Measurements from ENCODE around the gene IL1RL1.
"Not testable (repeated sequence)": the region's sequence is repeated elsewhere in the genome, so short reads cannot be mapped to it uniquely, and the experiment has no call there.

Gene IL1RL1

DNA sequence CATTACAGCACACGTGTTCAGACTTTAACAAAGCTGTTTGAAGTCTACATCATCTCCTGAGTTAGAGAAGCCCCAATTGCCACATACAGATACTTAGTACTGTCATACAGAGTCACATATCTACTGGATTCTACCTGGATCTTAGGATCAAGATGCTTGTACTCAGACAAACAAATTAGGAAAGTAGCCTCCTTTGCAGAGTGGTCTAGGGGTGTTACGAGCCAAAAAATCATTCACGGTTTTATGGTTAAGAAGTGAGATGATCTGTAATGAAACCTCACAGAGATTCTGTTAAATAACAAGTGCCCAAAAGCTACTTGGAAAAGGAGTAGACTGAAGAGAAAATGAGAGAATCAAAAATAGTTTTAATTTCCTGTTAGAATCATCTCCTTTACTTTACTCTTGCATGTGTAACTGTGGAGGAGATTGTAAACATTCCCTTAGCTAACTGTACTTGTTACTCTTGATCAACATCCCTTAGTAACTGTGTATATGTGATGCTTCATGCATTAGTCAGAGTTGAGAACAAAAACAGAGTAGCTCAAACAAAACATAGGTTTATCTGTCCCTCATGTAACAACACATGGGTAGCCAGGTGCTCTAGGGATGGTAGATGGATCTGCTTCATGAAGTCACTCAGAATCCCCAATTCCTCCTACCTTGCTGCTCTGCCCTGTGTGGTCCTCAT lies 16.4 kb upstream of the IL1RL1 start:
- peak; percentile 34 for DNase-seq (ENCODE audit: low read depth)

DNA sequence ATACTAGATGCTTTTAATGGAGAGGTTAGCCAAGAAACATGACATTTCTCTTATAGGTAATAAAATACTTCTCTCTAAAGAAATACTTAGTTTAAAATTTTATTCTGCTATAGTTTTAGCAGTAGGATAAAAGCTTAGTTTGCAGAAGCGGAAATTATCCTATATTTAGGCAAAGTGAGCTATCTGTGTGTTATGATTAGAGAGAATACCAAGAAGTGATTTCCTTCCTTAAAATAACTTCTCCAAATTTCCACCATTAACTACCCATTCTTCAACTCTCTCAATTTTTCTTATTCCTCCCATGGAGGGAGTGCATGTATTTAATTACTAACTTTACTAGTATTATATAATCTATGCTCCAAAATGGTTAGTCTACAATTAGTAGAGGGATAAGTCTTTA lies 15.8 kb upstream of the IL1RL1 start:
- DNase-seq (ENCODE audit: low read depth) = no peak

GRCh38 chr2:102296449-102296848 lies 14.9 kb upstream of the IL1RL1 start:
- DNase-seq (ENCODE audit: low read depth) = no peak

DNA sequence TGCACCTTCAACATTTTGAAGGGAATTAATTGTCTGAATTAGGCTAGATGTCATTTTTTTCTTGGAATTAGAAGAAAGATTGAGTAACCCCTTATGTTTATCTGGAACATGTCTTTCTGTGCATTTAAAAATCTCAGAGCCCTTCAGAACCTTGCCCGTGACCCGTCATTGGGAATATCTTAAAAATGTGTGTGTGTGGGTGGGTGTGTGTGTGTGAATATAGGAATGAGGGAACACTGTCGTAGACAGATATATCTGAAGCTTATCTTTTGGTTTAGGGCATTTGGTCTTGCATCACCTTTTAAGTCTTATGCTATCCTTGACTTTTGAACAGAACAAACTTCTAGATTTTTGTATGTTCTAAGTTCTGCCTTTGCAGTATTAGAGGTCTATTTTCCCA lies 13.5 kb upstream of the IL1RL1 start:
- no peak for DNase-seq (ENCODE audit: low read depth)

DNA sequence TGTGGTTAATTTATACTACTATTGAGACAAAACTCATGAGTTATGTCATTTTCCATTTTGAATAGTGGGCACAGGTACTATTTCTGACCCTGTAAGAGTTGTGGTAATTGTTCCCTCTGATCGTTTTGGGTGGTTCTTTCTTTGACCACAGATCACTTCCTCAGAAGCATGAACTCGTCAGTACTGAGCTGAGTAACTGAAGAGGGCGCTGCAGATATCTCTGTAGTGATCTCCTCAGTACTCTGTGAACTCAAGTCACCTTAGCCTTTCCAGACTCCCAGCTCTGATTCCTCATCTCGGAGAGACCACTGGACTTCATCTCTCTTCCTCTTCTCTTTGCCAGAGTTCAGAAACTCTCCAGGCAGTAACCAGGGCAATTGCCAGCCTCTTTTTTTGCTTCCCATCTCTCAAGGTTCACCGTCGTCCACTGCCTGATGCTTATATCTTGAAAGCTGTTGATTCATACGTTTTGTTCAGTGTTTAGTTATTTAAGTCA lies 9.4 kb upstream of the IL1RL1 start:
- DNase-seq (ENCODE audit: low read depth) = no peak

- DNase-seq (ENCODE audit: low read depth) = no peak
Observed at GRCh38 chr2:102302458-102302857, 8.9 kb upstream of the IL1RL1 start.

DNA sequence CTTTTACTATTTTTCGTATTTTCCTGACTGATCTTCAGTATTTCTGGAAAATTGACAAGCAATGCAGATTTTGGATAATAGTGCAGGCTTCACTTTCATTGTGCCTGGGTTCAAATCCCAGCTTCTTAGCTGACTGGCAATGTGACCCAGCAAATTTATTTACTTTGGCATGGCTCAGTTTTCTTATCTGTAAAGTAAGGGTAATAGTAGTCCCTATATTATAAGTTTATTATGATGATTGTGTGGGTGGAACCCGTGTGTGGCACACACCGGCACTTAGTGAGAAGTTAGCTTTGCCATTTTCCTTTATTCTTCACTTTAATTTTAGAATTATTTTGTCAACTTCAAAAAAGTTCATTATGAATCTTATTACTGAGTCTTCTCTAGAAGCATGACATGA lies 7.8 kb upstream of the IL1RL1 start:
- DNase-seq (ENCODE audit: low read depth) = no peak

DNA sequence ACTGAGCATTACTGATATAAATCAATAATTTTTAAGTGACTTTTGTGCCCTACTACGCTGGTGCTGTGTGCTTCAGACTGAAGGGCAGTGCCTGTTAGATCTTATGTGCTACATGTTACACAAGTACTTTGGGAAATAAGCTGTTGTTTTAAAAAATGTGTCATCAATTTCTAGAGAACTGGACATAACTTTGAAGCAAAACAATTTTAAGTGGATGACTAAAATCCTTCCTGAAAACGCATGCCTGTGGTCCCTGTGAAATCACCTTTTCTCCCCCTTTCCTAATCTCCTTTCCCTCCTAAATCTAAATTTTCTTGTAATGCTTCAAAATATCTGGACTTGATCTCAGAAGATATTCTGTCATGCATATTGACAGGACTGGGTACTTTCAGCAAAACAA lies 7.1 kb upstream of the IL1RL1 start:
- DNase-seq (ENCODE audit: low read depth) = peak; percentile 23

- no peak for DNase-seq (ENCODE audit: low read depth)
Observed at GRCh38 chr2:102304711-102305611, 6.4 kb upstream of the IL1RL1 start.

- DNase-seq (ENCODE audit: low read depth) = no peak
Observed at GRCh38 chr2:102306125-102306524, 5.2 kb upstream of the IL1RL1 start.

- no peak for DNase-seq (ENCODE audit: low read depth)
Observed at GRCh38 chr2:102313025-102313424, 1.7 kb downstream of the IL1RL1 start.

- no peak for DNase-seq (ENCODE audit: low read depth)
Observed at GRCh38 chr2:102313471-102313870, 2.1 kb downstream of the IL1RL1 start.

DNA sequence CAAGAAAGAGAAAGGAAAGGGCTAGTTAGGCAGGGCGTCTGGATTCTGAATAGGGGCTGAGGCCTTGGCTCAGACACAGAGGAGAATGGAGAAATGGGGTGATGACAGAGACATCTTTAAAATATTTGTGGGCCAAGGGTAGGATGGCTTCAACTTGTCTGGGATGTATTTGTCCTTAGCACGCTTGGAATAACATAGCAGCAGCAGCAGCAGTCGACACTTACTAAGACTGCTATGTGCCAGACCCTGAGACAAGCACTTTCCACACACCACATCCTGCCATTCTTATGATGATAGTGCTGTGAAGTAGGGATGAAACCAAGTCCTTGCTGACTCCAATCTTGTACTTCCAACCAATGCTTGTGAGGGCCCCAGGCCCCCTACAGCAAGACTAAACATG lies 2.6 kb downstream of the IL1RL1 start:
- no peak for DNase-seq (ENCODE audit: low read depth)

GRCh38 chr2:102315921-102316320 lies 4.6 kb downstream of the IL1RL1 start:
- DNase-seq (ENCODE audit: low read depth) = no peak

DNA sequence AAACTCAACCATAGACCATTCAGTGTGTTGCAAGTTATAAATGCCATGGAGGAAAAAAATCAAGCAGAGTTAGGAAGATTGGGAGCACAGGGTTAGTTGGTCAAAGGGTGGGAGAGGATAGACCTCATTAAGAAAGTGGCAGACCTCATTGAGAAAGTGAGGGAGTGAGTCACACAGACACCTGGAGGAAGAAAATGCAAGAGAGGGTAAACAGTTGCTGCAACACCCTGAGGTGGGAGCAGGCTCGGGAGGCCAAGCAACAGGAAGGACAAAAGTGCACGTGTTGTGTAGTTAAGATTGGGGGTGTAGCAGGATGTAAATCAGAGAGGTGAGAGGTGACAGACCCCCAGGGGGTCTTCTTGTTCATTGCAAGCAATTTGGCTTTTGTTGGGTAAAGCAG lies 6.4 kb downstream of the IL1RL1 start:
- DNase-seq (ENCODE audit: low read depth) = no peak

- DNase-seq (ENCODE audit: low read depth) = no peak
Observed at GRCh38 chr2:102318437-102318836, 7.1 kb downstream of the IL1RL1 start.

DNA sequence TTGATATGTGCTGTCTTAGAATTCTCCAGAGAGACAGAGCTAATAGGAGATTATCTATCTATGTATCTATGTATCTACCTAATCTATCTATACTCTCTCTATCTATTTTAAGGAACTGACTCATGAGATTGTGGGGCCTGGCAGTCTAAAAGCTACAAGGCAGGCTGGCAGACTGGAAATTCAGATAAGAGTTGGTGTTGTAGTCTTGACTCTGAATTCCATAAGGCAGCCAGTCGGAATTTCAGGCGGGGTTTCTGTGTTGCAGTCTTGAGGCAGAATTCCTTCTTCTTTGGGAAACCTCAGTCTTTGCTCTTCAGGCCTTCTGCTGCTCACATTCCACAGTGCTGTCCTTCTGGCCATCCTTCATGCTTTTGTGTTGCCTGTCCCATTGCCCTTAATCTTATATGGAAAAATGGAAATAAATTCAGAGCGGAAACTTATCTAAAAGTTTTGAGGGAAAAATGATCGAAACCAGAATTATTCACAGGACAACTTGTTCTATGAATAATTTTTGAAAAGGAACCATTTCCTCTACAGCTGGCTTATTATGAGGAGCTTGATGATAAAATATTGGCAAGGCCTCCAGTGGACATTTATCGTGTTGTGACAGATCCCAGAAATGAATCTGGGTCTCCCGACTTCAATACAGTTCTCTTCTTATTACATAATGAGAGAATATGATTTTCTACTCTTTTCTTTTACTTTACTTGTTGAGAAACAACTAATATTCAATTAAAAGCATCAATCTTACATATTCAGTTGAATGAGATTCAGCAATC lies 10.8 kb downstream of the IL1RL1 start:
- no peak for DNase-seq (ENCODE audit: low read depth)

DNA sequence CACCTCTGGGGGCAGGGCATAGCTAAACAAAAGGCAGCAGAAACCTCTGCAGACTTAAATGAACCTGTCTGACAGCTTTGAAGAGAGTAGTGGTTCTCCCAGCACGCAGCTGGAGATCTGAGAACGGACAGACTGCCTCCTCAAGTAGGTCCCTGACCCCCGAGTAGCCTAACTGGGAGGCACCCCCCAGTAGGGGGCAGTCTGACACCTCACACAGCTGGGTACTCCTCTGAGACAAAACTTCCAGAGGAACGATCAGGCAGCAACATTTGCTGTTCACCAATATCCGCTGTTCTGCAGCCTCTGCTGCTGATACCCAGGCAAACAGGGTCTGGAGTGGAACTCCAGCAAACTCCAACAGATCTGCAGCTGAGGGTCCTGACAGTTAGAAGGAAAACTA lies 13.6 kb downstream of the IL1RL1 start:
- not testable (repeated sequence) for DNase-seq (ENCODE audit: low read depth)

DNA sequence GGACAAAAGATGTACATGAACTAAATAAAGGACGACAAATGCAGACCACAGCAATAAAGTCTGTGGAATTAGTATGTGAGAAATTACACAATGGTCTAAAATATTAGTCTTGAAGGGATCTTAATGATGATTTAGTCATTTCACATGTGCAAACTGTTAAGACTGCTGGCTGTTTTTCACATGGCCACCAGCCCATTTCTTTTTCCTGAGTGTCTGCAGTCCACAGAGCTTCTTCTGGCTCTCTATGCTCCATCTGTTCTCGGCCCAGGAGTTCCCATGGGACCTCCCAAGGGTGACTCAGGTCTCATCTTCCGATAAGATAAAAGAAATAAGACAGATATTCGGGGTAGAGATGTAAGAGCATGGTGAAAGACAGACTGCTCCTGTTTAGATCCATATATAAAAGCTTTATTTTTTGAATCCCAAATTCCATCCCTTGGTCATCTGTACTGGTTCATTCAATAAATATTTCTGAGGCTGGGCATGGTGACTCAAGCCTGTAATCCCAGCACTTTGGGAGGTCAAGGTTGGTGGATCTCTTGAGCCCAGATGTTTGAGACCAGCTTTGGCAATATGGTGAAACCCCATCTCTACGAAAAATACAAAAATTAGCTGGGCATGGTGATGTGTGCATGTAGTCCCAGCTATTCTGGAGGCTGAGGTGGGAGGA lies 20.1 kb downstream of the IL1RL1 start:
- DNase-seq (ENCODE audit: low read depth) = peak; percentile 55

- no peak for DNase-seq (ENCODE audit: low read depth)
Observed at GRCh38 chr2:102334486-102334885, 23.1 kb downstream of the IL1RL1 start.

GRCh38 chr2:102335871-102336366 lies 24.6 kb downstream of the IL1RL1 start:
- DNase-seq (ENCODE audit: low read depth) = no peak

DNA sequence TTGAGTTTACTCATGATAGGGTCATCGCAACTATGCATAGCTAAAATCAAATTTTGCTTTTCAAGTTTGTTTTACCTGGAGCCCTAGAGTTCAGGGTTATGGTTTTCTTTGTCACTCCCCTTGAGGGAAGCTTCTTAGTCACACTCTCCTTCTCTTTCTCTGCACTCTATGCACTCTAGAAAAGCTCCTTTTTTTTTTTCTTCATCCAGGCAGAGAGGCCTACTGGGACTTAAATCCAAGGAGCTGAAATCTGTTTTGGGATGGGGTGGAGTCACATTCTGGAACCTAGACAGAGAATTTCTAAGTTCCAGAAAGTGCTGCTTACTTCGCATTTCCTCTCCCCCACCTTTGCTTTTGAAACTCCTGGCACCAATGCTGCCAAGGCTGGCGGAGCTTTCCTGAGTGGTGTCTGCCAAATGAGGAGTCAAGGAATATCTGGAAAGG lies 25.2 kb downstream of the IL1RL1 start:
- no peak for DNase-seq (ENCODE audit: low read depth)

Data from fibroblast of gingiva (primary cell).